OCI-LY1 (cell line): Measurements from ENCODE around the gene GPRIN3.

Experiments
- CTCF ChIP-seq: fragments of 200-600 bp; sonication (generic), shearing (Covaris generic); IDR thresholded peaks from 2 replicates; pipeline ENCODE4 v1.5.1; 2017; ENCODE audit warnings: mild to moderate bottlenecking, antibody characterized with exemption, low read length, moderate library complexity, mixed read lengths
- EZH2 ChIP-seq: fragments of 200-600 bp; sonication (generic), shearing (Covaris generic); IDR thresholded peaks from 2 replicates; pipeline ENCODE4 v1.8.0; 2017; ENCODE audit warnings: borderline replicate concordance, mixed run types, mild to moderate bottlenecking, antibody characterized with exemption, low read length, moderate library complexity, mixed read lengths

- TF ChIP-seq CTCF = no peak
- no peak for TF ChIP-seq EZH2
Measured at GRCh38 chr4:89203902-89204301, 103.7 kb downstream of the GPRIN3 start.
